Activated naive CD8-positive, alpha-beta T cell (primary cell): Measurements from ENCODE around the gene COL18A1.

Experiments used
- H3K27ac Mint-ChIP-seq: one replicate; pipeline ENCODE4 v1.8.0; 2021; ENCODE audit warnings: mixed read lengths
- H3K27me3 Mint-ChIP-seq: one replicate; pipeline ENCODE4 v1.8.0; 2021; ENCODE audit warnings: mixed read lengths
- H3K36me3 Mint-ChIP-seq: one replicate; pipeline ENCODE4 v1.8.0; 2021; ENCODE audit warnings: mixed read lengths
- H3K4me1 Mint-ChIP-seq: one replicate; pipeline ENCODE4 v1.8.0; 2021; ENCODE audit warnings: low read depth, mixed read lengths
- H3K4me3 Mint-ChIP-seq: one replicate; pipeline ENCODE4 v1.8.0; 2021; ENCODE audit warnings: mild to moderate bottlenecking, mixed read lengths
- H3K9me3 Mint-ChIP-seq: one replicate; pipeline ENCODE4 v1.8.0; 2021; ENCODE audit warnings: low read depth, mixed read lengths

COL18A1 gene

DNA sequence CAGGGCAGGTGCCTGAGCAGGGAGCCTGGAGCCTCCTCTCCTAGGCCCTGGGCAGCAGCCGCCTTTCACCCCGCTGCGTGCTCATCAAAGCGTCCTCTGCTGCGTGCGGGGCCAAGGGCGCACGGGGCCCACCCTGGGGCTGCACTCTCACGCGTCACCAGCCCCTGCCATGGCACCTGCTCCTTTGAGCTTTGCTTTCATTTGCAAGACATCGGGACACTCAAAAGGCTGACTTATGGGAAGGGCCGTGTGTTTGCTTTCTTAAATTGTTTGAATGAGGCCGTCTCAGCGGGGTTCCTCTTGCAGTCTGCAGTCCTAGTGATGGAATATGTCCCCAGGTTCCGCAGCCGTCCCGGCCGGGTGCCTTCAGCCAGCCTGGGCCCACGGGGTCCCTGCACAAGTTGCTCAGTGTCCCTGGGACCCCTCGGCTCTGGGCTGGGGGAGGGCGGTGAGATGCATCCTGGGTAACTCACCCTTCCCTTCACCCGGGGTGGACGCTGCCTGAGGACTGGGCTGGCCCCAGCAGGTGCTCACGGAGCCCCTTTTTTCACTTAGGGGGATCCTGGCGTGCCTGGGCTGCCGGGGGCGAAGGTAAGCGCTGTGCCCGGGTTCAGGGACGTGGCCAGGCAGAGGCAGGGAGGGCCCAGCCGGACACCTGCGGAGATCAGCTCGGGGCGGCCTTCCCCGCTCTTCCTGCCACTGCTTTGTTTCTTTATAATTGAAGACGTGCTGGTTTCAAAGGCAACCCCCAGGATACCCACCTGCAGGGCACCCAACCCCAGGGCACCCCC lies 84.2 kb downstream of the COL18A1 start:
- no peak overlapping the region for H3K4me3 Mint-ChIP-seq
- peaks cover 5% of the 10 kb centered on the region for H3K4me1 Mint-ChIP-seq
- H3K27me3 Mint-ChIP-seq: no peaks in the 10 kb centered on the region
- H3K9me3 Mint-ChIP-seq: no peaks in the 10 kb centered on the region
- no peak overlapping the region for H3K27ac Mint-ChIP-seq
- H3K36me3 Mint-ChIP-seq: no peaks in the 10 kb centered on the region

DNA sequence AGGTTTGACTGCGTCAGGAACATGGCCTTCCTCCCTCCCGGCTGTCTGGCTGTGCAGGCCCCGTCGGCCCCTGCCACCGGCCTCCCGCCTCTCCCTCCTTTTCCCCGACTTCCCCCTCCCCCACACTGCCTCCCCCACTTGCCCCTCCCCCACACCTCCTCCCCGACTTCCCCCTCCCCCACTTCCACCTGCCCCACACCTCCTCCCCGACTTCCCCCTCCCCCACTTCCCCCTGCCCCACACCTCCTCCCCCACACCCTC lies 84.7 kb downstream of the COL18A1 start:
- Mint-ChIP-seq H3K4me3 (no peak overlapping the region), H3K4me1 (peaks cover 1% of the 10 kb centered on the region)

DNA sequence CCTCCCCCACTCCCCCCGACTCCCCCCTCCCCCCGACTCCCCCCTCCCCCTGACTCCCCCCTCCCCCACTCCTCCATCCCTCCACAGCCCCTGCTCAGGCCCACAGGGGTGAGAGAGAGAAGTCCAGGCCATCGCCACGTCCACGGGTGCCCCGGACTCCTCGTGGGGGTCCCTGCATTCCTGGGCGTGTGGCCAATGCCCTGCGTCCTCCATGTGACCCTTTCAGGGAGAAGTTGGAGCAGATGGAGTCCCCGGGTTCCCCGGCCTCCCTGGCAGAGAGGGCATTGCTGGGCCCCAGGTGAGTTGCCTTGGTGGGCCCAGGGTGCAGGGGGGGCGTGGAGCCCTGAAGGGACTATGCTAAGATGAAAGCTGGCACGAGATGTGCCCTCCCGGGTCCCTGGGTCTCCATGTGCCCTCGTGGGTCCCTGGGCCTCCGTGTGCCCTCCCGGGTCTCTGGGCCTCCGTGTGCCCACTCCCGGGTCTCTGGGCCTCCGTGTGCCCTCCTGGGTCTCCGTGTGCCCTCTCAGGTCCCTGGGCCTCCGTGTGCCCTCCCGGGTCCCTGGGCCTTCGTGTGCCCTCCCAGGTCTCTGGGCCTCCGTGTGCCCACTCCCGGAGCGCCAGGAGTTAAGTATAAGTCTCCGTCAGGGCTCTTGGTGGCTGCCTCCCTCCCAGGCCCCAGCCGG lies 85.2 kb downstream of the COL18A1 start:
- no peak overlapping the region for H3K27ac Mint-ChIP-seq
- no peaks in the 10 kb centered on the region for H3K9me3 Mint-ChIP-seq
- no peak overlapping the region for H3K4me3 Mint-ChIP-seq
- H3K27me3 Mint-ChIP-seq: no peaks in the 10 kb centered on the region
- H3K4me1 Mint-ChIP-seq: peaks cover 1% of the 10 kb centered on the region
- no peaks in the 10 kb centered on the region for H3K36me3 Mint-ChIP-seq

More for the DNA sequence above, 84.7 kb downstream of the COL18A1 start:
- Mint-ChIP-seq H3K9me3 (no peaks in the 10 kb centered on the region), H3K27ac (no peak overlapping the region), H3K36me3 (no peaks in the 10 kb centered on the region), H3K27me3 (no peaks in the 10 kb centered on the region)

DNA sequence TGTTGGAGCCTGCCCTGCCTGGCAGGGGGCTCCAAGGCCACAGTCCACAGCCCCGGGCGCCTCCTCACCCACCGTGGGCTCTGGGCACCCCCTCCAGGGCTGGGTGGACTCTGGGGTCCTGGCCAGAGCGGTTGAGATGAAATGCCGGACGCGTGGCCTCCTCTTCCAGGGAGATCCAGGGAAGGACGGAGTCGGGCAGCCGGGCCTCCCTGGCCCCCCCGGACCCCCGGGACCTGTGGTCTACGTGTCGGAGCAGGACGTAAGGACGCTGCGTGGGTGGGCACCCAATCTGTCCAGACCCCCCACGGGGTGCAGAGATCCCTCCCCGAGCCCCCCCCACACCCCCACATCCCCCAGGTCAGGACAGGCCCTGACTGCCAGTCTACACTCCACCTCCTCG lies 86.1 kb downstream of the COL18A1 start:
- H3K4me1 Mint-ChIP-seq: peaks cover 1% of the 10 kb centered on the region
- H3K27me3 Mint-ChIP-seq: no peaks in the 10 kb centered on the region
- H3K9me3 Mint-ChIP-seq: no peaks in the 10 kb centered on the region
- H3K4me3 Mint-ChIP-seq: no peak overlapping the region
- H3K27ac Mint-ChIP-seq: no peak overlapping the region
- H3K36me3 Mint-ChIP-seq: no peaks in the 10 kb centered on the region

DNA sequence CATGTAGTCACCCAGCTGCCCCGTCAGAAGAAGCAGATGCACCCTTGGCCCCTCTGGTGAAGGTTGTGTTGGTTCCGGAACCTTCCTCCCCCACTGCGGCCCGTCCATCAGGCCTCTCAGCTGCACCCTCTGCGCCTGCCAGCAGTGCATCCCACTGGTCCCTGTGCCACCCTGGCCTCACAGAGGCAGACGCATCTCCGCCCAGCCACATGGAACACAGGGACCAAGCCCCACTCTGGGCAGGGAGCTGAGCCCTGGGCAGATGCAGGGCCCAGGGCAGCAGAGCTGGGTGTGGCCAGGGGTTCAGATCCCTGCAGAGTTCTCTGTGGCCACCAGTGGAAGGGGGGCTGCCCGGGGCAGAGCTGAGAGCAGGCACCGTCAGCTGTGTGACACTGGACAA lies 86.7 kb downstream of the COL18A1 start:
- Mint-ChIP-seq H3K36me3 (no peaks in the 10 kb centered on the region), H3K9me3 (no peaks in the 10 kb centered on the region), H3K4me3 (no peak overlapping the region), H3K27me3 (no peaks in the 10 kb centered on the region), H3K27ac (no peak overlapping the region), H3K4me1 (peaks cover 1% of the 10 kb centered on the region)

DNA sequence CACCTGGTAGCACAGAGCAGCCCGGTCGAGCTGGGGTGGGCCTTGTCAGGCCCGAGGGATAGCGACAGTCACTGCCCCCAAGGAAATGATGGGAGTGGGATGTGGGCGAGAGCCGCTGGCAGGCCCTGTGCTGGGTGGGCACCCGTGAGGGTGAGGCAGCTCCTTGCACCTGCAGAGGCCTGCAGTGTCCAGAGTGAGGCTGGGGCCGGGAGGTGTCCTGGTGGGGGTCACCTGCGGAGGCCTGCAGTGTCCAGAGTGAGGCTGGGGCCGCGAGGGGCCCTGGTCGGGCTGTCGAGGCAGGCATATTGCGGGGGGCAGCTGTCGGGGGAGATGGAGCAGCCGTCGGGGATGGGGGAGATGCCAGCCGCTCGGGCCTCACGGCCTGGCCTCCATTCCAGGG lies 87.8 kb downstream of the COL18A1 start:
- Mint-ChIP-seq H3K27me3 (no peaks in the 10 kb centered on the region), H3K9me3 (no peaks in the 10 kb centered on the region), H3K27ac (no peak overlapping the region), H3K4me1 (peaks cover 1% of the 10 kb centered on the region), H3K4me3 (no peak overlapping the region), H3K36me3 (no peaks in the 10 kb centered on the region)

DNA sequence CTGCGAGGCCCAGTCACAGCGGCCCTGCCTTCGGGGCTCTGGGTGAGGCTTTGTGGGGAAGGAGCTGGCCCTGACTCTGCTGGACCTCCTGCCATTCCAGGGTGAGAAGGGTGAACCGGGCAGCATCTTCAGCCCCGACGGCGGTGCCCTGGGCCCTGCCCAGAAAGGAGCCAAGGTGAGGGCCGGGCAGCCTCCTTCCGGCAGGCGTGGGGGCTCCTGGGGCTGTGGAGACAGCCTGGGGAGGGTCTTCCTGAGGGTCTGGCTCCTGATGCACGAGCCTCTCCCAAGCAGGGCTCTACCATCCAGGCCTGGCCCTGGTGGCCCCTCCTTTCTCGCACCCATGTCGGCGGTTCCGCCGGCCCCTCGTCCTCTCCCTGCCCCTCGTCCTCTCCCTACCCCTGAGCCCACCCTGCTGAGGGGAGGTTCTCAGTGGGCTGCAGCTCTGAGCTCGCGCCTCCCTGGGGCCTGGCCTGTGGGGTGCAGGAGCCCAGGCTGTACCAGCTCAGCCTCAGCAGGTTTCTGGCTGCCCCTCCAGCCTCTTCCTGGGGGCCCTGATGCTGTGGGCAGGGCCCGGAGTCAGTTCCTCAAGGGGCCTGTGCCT lies 88.5 kb downstream of the COL18A1 start:
- H3K27ac Mint-ChIP-seq: no peak overlapping the region
- peaks cover 1% of the 10 kb centered on the region for H3K4me1 Mint-ChIP-seq
- H3K9me3 Mint-ChIP-seq: no peaks in the 10 kb centered on the region
- H3K4me3 Mint-ChIP-seq: no peak overlapping the region
- no peaks in the 10 kb centered on the region for H3K27me3 Mint-ChIP-seq
- H3K36me3 Mint-ChIP-seq: no peaks in the 10 kb centered on the region

DNA sequence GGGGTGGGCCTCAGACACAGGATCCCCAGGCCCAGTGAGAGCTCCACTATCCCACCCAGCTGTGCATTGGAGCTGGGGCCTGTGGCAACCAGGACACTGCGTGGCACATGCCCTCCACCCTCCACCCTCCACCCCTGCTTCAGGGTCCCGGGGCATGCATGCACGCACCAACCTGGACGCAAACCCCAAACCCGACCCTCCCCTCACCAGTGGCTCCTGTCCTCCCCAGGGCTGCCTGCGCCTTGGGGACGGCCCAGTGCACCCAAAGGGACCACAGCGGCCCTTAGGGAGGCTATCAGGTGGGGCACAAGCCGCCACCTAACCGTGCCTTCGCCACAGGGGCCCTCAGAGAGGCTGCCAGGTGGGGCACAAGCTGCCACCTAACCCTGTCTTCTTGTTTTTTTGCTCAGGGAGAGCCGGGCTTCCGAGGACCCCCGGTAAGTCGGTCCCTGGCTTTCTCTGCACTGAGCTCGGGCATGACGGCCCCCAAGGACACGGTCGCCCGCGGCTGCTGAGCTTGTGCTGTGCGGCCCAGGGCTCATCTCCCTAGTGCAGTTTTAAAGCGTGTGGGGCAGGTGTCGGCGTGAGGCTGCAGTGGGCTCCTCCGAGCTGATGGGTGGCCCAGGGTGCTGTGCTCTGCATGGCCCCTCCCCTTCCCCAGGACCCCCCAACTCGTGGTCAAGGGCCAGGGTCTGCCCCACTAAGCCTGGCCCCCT lies 89.3 kb downstream of the COL18A1 start:
- Mint-ChIP-seq H3K27me3 (no peaks in the 10 kb centered on the region), H3K36me3 (no peaks in the 10 kb centered on the region), H3K9me3 (no peaks in the 10 kb centered on the region), H3K4me3 (no peak overlapping the region), H3K27ac (no peak overlapping the region), H3K4me1 (peaks cover under 1% of the 10 kb centered on the region)

DNA sequence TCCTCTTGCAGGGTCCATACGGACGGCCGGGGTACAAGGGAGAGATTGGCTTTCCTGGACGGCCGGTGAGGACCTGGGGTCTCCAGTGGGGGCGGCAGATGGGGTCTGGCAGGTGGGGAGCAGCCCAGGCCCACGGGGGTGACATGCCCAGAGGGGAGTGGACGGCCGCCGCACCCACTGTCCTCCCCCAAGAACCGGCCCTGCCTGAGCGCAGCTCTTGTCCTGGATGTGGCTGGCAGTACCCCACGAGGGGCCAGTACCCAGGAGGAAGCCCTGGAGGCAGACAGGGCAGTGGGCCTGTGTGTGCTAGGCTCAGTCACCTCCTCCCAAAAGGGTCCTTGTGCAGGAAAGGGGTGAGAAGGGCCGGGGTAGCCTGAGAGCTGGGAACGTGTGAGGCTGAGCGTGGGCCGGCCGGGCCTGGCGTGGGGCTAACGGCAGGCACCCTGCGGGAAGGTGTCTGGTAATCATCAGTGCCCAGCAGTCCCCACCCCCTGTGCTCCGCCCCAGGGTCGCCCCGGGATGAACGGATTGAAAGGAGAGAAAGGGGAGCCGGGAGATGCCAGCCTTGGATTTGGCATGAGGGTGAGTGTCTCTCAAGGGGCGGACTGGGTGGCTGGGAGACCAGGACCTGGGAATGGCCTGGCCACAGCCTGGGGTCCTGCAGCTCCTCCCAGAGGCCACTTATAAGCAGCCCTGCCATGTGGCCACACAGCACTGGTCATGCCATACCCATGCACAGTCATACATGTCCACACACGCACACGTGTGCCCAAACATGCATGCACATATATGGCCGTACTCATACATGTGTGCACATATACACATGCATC lies 90.1 kb downstream of the COL18A1 start:
- Mint-ChIP-seq H3K9me3 (no peaks in the 10 kb centered on the region), H3K27me3 (no peaks in the 10 kb centered on the region), H3K27ac (no peak overlapping the region), H3K4me3 (no peak overlapping the region), H3K36me3 (no peaks in the 10 kb centered on the region), H3K4me1 (peaks cover 5% of the 10 kb centered on the region)

DNA sequence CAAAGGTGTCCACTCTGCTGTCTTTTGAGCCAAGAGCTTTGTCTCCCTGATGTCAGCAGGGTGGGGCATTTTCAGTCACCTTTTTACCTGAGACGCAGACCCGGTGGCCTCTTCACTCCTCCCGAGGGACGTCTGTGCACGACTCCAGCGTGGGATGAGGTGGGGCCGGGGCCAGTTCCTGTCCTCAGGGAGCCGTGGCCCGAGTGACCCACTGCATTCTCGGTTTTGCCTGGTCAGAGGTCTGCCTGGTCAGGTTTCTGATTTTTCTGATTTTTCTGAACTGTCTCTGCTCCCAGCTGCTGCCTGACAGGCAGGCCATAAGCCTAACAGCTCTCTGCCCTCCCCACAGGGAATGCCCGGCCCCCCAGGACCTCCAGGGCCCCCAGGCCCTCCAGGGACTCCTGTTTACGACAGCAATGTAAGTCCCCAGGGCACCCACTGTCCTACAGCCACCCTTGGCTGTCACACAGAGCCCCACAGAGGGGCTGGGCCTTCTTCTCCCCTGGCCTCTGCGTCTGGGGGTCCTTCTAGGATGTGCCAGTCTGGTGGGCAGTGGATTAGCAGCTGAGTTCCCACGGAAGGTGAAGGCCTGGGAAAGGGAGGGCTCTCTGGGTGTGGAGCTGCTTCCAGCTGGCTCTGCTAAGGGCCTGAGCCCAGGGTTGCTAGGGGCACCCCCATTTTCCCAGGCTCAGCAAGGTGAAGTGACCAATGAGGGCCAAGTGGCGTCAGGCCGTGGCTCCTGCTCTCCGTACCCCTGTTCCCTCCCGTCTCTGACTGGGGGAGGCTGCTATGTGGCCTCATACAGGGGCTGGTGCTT lies 91.4 kb downstream of the COL18A1 start:
- H3K27me3 Mint-ChIP-seq: no peaks in the 10 kb centered on the region
- H3K4me3 Mint-ChIP-seq: no peak overlapping the region
- no peak overlapping the region for H3K27ac Mint-ChIP-seq
- no peaks in the 10 kb centered on the region for H3K9me3 Mint-ChIP-seq
- H3K4me1 Mint-ChIP-seq: peaks cover 5% of the 10 kb centered on the region
- H3K36me3 Mint-ChIP-seq: no peaks in the 10 kb centered on the region

DNA sequence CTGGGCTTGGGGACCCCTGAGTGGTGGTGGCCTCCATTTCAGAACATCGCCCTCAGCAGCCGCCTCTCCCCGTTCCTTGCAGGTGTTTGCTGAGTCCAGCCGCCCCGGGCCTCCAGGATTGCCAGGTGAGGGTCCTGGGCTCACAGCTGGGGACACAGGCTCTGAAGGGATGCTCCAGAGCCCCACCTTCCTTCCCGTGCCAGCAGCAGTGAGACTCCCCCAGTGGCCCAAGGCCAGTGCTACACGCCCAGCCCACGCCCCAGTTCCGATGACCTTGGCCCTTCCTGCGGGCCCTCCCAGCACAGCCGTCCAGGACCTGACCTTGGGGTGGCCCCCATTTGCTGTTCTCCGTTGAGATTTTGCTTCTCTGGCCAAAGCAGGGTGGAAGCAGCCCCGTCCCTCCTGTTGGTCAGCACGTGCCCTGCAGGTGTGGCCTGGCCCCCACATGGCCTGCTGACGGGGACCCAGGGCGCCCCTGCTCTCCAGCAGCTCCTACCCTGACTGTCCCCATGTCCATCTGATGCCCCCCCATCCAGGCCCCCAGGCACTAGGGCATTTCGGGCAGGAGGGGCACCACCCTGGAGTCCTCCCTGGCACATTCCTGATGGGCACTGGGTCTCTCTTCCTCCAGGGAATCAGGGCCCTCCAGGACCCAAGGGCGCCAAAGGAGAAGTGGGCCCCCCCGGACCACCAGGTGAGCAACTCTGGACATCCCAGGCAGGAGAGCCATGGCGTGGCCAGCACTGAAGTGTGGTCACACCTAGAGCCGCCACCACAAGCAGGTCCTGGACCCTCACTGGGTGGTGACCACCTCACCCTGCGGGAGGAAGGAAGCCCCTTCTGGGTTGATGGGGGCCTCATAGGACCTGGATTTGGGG lies 92.2 kb downstream of the COL18A1 start:
- H3K4me1 Mint-ChIP-seq: peaks cover 5% of the 10 kb centered on the region
- H3K4me3 Mint-ChIP-seq: no peak overlapping the region
- no peaks in the 10 kb centered on the region for H3K9me3 Mint-ChIP-seq
- H3K36me3 Mint-ChIP-seq: no peaks in the 10 kb centered on the region
- H3K27me3 Mint-ChIP-seq: no peaks in the 10 kb centered on the region
- H3K27ac Mint-ChIP-seq: no peak overlapping the region

DNA sequence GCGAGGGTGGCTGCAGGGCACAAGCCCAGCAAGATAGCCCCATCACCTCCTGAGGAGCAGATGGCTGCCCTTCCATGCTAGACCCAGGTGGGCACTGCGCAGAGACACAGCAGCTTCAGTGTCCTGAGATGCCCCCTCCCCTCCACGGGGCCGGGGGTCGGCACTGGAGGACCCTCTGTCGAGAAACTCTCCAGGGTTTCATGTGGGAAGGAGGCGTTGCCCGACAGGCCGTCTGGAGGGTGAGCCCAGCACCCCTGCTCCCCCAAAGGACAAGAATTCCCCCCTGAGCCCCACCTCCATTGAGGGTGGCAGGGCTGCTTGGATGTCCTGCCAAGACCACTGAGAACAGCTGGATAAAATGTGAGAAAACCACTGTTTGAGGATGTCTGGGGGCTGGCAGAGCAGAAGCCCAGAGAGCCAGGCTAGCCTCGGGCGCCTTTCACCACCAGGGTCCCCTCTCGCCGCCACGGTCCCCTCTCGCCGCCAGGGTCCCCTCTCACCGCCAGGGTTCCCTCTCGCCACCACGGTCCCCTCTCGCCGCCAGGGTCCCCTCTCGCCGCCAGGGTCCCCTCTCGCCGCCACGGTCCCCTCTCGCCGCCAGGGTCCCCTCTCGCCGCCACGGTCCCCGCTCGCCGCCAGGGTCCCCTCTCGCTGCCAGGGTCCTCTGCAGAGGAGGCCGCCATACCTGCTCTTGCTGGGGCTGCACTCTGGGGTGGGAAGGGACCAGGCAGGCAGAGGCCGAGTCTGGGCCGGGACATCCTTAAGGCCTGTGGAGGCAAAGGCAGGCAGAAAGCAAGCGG lies 93.1 kb downstream of the COL18A1 start:
- H3K4me1 Mint-ChIP-seq: peaks cover 5% of the 10 kb centered on the region
- H3K4me3 Mint-ChIP-seq: no peak overlapping the region
- H3K27me3 Mint-ChIP-seq: no peaks in the 10 kb centered on the region
- H3K36me3 Mint-ChIP-seq: no peaks in the 10 kb centered on the region
- H3K27ac Mint-ChIP-seq: no peak overlapping the region
- H3K9me3 Mint-ChIP-seq: no peaks in the 10 kb centered on the region

DNA sequence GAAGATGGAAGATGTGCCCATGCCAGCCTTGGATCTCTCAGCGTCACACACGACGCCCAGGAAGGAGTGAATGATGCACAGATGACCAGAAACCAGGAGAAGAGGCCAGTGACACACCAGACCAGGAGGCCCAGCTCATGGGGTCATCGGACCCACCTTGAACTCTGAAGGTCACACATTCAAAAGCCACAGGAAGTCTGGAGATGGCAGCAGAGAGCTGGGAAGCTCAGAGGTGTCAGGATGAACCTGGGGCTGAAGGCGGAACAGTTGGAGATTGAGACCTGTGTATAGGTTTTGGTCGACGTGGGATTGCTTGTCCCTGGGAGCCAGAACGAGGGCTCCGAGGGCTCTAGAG lies 93.7 kb downstream of the COL18A1 start:
- Mint-ChIP-seq H3K27ac (no peak overlapping the region), H3K4me1 (peaks cover 5% of the 10 kb centered on the region), H3K4me3 (no peak overlapping the region), H3K36me3 (no peaks in the 10 kb centered on the region), H3K27me3 (no peaks in the 10 kb centered on the region), H3K9me3 (no peaks in the 10 kb centered on the region)
